HuH-7 (cell line): ENCODE measurements around the gene TANGO2.
A peak's percentile ranks its signal among the peaks of the same experiment; 100 is the strongest.

Experiments
- DNase-seq: peaks from one replicate; pipeline ENCODE4 v3.0.0; 2011; ENCODE audit warnings: low spot score

TANGO2 gene, protein sequence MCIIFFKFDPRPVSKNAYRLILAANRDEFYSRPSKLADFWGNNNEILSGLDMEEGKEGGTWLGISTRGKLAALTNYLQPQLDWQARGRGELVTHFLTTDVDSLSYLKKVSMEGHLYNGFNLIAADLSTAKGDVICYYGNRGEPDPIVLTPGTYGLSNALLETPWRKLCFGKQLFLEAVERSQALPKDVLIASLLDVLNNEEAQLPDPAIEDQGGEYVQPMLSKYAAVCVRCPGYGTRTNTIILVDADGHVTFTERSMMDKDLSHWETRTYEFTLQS

DNA sequence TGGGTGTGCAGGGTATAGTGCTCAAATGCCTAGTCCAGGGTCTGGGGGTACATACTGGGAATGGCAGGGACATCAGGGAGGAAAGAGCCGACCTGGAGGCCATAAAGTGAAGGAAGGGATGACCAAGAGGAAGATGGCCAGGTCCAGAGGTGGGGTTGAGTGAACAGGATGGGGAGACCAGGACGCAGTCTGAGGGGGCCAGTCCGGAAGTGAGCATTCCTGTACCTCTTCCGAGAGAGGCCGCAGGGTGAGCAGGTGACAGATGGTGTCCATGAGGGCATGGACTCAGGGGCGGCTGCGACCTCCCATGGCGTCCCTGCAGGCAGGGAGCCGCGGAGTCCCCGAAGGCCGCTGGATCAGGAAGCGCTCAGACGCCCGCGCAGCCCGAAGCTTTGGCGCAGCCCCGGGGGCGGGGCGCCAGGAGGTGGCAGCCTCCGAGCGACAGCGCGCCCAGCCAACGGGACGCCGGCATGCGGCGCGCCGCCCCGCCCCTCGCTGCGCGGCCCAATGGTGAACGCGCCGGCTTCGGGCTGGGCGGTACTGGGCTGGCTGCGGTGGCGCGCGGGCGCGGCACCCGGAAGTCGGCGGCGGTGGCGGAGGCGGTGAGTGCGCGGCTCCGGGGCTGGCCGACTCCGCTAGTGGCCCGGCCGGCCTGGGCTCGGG is at the start of gene TANGO2:
Gene TANGO2, plus strand, starts transcription at position 578 of the 663 bp plus-strand sequence. CDS start 15,689 bp downstream, outside the sequence.
- peak; percentile 98 for DNase-seq

DNA sequence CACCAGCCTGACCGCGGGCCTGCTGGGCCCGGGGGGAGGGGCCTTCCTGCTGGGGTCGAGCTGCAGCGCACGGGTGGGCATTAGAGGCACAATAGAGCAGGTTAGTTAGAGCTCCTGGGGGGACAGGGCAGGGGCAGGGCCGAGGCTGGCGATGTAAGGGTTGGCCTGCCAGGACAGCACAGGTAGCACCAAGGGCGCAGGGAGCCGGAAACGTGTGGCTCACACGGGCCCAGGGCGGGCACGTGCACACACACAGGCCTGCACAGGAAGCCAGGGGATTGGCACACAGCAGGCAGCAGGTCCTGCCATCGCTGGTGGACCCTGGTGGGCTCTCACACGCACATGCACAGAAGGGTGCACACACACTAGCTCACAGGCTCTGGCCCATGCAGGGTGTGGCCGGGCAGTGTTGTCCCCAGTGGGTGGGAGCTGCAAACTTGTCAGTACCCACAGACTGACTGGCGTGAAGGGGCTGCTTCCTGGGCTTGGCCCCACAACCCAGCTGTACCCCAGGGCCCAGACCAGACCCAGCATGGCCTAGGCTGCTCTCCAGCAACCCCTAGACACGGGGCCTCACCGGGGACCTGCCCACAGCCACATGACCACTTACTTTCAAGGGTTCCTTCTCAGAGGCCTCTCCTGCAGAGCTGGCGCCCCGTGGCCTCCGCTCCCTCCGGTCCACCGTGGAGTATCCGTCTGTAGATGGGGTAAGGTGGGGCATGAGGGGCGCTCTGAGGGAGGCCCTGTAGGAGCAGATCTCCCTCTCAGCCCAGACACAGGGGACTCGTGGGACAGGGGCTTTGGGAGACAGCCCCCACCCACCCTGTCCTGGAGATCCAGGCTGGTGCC is 49.4 kb upstream of the TANGO2 start:
- DNase-seq = no peak

DNA sequence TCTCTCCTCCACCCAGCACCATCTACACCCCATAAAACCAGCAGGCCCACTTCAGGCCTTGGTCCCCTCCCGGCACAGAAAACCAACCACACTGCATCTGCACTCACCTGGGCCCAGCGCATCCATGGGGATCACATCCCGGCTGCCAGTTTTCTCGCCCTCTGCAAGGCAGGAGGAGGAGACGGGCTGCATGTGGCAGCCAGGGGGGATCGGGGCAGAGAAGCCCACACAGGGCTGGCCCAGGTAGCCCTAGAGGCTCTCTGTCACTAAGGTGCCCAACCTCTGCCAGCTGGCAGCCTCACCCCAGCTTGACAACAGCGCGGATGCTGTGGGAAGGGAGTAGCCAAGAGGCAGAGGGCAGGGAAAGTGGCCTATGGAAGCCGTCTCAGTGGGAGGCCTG is 48.7 kb upstream of the TANGO2 start:
- no peak for DNase-seq

DNA sequence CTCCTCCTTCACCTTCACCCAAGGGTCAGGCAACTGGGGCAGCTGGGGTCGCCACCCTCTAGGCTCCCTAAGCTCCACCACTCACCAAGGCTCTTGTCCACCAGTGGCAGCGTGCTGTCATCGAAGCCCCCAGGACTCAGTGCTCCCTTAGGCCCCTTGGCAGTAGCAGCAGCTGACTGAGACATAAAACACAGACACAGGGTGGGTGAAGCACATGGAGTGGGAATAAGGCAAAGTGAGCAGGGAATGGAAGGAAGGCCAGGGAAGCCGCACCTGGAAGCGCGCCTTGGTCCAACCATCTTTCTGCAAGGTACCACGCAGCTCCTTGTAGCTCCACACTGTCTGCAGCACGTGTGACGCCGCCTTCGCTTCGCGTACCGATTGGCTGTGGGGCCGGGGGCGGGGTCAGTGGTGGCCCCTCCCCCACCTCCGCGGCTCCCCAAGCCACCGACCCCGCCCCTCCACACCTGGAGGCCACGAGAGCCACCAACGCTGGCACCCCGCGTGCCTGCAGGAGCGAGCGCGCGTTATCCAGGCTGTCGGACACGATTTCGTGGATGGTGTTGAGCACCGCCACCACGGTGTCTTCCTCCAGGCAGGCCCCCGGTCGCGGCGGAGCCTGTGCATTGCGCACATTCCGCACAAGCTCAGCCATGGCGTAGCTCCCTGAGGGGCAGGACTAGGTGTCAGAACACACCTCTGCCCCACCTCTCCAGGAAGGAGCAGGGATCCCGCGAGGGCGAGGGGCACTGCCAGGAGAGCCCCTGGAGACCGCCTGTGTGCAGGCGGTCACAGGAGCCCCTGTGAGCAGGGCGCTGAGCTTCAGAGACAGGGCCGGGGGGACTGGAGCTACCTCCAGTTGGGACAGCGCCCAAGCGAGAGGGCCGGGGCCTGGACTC is 48.0 kb upstream of the TANGO2 start:
- no peak for DNase-seq

DNA sequence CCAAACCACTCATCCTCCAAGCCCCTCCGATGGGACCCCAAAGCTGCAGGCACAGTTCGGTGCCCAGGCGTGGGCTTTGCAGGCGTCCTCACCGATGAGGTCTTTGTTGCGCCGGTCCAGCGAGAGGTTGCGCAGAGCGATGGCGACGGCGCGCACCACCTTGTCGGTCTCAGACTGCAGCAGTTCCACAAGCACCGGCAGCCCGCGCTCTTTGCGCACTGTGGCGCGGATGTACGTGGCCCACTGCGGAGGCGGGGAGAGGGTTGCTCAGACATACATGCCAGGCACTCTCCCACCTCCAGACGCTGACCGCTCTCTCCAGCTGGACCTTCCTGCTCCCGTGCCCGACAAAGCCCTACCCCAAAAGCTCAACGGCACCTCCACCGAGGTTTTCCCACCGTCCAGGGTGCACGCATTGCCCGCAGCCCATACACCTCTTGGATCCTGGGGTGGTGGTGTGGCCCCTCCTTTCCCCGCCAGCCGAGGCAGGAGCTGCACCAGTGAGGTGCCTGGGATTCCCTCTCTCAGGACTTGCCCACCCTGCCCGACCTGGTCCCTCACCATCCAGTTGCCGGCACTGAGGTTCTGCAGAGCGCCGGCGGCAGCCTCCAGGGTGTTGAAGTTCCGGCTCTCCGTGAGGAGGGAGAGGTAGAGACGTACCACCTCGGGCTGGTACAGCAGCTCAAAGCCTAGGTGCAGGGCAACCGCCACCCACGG is 47.2 kb upstream of the TANGO2 start:
- DNase-seq = no peak

DNA sequence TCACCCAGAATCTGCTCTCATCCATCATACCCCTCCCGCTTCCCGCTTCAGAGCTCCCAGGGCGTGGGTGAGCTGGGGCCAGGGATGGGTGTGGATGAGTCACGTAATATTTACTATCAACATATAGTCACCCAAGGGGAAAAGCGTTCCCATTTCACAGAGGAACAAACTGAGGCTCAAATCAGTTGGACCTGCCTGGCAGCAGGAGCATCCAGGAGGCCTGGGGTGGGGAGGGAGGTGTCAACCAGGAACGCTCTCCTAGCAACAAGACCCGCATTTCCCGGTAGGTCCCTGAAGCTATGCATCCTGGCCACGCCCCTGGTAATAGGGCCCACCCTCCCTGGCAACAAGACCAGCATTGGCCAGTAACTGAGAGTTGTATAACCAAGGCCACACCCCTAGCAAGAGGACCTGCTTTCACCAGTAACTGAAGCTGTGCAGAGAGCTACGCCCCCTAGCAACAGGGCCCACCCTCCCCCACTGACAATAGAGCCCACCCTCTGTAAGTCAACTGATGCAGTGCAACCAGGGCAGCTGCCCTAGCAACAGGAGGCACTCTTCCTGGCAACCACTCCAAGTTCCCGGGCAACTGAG is 46.5 kb upstream of the TANGO2 start:
- DNase-seq = peak; percentile 86

DNA sequence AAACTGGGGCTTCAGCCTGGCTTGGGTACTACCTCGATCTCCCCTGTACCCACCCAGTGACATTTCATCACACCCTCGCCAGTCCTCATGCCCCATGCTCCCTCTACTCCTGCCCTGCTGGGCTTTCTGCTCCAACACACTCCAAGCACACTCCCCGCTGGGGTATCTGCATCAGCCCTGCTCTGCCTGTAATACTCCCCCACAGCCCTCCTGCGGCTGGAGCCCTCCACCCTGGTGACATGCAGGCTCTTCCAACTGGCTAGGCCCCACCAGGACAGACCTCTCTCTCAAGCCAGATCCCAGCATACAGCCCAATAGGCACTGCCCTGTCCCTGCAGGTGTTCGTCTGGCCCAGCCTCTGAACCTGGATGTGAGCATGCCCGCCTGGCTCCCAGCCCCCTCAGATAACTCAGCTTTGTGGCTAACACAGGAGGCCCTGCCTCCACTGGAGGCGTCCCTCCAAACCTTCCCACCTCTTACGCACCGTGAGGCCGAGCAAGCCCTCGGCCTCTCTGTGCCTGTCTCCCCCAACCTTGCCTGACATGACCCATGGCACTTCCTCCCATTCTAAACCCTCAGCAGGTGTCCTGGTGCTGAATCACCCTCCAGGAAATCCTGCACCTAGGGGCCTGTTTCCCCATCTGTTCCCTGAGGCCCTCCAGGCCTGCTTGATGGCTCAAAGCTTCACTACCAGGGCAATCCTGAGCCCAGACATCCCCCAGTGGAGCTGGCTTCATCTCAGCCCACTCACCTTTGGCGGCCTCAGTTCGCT is 45.8 kb upstream of the TANGO2 start:
- DNase-seq = no peak

DNA sequence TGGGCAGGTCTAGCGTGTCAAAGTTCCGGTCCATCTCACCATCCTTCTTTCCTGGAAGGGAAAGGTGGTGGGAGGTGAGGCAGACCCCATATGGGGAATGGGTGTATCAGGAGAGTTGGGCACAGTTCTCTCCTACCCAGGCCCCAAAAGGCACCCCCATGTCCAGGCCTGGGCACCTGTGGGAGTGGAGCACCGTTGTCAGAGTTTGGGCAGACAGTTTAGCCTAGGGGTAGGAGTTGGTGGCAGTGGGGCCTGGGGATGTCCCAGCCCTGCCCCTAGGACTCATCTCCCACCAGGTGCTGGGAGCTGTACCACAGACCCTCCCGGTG is 45.2 kb upstream of the TANGO2 start:
- no peak for DNase-seq

DNA sequence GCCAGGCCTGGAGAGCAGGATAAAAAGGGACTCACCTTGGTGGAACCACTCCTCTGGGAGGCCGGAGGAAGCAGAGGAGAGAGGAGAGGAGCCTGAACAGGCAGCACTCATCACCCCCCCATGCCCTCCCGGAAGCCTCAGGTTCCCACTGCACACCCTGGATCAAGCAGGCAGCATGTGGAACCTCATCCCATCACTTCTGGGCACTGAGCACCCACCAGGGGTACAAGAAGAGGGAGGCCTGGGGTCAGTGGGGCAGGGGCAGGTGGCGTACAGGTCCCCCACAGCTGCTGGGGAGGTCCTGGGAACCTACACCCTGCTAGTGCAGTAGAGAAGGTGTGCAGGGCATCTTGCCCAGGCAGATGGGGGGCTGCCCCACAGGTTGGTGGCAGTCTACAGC is 44.2 kb upstream of the TANGO2 start:
- DNase-seq = no peak

DNA sequence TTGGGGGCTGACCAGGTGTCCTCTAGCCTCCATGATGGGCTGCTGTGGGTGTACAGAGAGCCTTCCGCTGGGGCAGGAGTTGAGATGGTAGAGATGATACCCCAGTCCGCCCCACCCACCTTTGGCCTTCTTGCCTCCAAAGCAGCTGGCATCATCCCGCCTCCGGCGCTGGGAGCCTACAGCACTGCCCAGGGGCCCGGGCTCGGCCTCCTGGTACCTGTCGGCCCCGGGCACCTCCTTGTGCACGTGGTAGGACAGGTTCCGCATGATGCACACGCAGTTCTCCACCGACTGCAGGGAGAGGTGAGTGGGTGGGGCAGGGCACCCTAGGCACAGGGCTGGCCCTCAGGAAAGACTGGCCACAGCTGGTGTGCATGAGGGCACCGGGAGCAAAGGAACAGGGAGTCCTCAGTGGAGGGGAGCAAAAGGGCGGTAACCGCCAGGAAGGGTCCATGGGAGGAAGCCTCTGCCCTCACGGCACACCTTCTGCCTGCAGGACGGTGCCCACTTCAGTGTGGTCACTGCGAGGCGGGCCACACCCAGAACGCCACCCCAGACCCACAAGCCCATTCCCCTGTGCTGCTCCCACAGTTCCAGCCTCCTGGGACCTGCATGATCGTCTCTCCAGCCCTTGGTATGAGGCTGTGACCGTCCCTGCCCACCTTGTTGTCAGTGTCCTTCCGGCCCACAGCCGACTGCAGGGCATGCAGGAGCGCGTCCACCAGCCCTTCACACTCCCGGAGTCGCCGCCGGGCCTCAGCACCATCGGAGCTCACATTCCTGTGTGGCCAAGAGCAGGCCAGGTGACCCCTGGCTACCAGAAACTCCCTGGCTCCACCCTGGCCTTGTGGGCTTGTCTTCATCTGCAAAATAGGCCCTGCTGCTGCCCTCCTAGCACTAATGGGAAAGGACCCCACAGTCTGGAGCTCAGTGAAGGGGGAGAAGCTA is 43.3 kb upstream of the TANGO2 start:
- no peak for DNase-seq

DNA sequence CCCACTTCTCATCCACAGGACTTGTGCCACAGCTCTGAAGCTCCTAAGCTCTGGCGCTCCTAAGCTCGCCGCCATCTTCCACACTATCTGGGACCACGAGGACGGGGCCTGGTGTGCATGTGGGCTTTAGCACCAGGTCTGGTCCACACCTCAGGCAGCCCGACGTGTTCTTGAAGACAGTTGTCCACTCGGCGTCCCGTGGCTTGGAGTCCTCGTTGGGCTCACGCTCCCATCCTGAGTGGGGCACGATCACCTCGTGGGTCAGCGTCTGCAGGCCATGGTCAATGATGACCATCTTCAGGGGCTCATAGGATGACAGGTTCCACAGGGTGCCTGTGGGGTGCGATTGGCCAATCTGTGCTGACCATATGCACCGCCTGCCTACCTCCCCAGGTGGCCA is 42.2 kb upstream of the TANGO2 start:
- DNase-seq = no peak

DNA sequence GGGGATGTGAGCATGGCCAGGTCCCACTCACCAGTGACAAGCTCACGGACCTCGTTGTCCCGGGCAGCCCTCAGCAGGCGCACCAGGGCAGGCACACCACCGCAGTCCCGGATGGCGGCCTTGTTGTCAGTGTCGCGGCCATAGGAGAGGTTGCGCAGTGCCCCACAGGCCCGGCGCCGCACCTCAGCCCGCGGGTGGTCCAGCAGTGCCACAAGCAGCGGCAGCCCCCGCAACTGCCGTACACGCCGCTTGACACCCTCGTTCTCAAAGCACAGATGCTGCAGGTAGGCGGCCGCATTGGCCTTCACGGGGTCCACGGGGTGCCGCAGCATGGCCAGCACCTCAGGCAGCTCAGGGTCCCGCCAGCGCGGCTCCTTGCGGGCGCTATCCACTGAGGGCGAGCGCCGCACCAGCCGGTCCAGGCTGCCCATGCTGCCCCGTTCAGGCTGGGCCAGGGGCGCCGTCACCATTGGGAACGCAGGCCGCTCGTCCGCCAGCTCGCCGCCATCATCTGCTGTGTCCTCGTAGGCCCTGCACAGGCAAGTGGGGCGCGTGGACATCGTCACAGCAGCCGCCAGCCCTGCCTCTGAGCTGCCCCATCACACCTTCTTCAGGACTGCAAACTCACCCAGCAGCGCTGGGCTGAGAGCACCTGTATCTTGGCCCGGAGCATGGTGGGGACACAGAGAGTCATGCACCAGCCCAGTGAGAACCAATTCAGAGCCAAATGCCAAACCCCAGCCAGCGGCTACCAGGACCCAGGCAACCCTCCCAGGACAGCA is 41.0 kb upstream of the TANGO2 start:
- no peak for DNase-seq

DNA sequence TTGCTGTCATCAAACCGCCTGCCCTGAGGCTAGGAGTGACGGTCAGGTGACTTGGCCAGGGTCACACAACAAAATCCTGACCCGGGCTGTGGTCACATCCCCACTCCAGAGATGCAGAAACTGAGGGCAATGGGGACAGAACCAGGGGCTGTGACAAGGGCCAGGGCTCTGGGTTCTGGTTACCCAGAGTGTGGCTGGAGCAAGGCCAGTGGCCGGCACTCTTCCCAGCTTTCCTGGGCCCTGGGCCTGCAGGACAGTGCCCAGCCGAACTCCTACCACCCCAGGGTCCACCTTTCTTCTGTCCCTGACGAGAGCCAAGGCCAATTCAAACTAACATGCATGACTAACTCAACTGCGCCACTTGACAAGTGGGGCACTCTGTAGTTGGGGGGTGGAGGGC is 40.1 kb upstream of the TANGO2 start:
- DNase-seq = no peak

DNA sequence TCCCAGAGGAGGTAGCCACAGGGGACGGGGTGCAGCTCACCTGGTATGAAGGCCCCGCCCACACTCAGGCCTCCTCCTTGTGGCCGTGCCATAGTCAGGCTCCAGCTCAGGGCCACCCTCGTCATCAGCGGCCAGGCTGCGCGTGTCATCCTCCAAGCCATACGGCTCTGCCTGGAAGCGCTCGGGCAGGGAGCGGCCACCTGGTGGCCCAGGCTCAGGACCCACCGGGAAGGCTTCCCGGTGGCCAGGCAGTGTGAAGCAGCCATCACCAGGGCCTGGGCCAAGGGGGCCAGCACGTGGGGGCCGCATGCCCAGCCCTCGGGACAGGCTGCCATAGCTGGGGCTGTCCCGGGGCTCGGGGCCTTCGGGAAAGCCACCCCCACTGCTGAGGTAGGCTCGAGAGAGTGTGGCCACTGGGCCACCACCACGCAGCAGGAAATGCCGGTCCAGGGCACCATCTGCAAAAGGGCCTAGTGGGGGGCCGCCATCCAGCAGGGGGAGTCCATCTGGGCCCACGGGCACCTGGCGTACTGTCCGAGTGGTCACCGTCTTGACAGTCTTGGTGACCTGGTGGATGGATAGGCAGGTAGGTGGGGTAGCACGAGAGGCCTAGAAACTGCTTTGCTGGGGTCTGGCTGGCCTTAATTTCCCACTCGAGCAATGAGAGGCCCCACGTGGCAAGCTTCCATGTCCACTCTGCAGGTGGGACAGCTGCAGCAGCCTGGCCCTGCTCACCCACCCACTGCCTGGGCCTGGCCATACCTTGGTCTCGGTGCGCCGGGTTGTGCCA is 39.5 kb upstream of the TANGO2 start:
- no peak for DNase-seq

DNA sequence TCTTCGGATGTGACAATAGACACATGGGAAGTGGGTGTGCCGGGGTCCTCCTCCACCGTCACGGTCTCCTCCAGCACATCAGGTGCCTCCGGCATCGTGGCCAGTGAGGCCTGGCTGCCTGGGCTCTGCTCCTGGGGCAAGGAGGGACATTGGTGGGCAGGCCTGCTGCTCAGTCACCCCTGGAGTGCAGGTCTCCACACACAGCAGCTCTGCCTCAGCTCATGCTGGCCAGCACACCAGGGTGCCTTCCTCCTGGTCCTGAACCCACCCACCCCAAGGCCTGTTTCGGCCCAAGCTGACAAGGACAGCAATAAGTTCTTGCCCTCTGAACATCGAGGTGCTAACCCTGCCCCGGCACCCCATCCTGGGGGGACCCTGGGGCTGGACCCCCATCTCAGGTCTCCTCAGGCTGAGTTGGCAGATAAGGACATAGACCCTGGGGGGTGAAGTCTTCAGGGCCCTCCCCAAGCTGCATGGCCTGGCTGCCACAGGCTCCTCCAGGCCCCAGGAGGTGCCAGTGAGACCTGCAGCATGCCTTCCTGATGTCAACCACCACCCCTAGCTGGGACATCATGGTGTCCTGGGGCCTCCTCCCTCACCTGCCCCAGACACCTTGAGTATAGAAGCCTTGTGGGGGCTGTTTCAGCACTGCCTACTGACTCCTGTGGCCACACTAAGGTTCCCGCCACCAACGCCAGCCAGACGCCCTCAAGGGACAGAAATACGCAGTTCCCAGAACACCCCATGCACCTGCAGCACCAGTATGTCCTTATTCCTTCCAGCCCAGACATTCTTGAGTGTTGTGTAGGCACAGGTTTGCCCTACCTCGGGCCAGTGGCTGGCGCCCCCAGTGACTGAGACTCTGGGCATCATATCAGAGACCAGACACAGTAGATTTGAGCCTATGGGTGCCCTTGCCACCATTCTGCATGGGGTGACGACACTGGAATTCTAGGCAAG is 38.7 kb upstream of the TANGO2 start:
- DNase-seq = no peak

DNA sequence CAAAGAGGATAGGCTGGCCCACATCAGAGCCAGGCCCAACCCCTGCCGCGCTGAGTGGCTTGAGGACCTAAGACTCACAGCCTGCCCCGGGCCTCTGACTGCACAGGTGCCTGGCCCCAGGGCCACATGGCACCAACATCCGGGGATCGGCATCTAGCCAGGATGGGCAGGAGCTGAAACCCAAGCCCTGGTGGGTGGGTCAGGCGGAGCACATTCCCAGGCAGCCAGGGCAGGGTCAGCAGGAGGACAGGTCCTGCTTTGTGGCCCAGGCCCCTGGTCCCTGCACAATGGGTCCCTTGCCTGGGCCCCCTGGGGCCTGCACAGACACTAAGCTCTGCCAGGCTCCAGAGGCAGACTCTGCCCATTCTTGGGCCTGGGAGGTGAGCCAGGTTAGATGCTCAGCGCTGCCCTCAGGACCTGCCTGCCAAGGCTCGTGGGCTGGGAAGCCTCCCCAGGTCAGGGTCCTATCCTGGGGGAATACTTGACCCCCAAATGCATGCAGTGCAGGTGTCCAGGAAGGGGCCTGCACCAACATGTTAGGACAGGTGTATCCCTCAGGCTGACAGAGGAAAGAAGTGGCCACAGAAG is 37.8 kb upstream of the TANGO2 start:
- no peak for DNase-seq
